OCI-LY3 (cell line): ENCODE data around the gene FRZB.

Experiments
- H2AFZ ChIP-seq: fragments of 200-600, 300-600 bp; shearing (Covaris generic); 2 replicates; pipeline ENCODE4 v1.6.0; 2014; ENCODE audit warnings: antibody characterized with exemption, low read depth, low read length
- H3K27ac ChIP-seq: fragments of 200-600, 300-600 bp; sonication (generic); 2 replicates; pipeline ENCODE4 v1.5.1; 2014; ENCODE audit warnings: mild to moderate bottlenecking, low read length, moderate library complexity, mixed read lengths
- H3K27me3 ChIP-seq: fragments of 200-600, 300-600 bp; sonication (generic); 2 replicates; pipeline ENCODE4 v1.6.1; 2014; ENCODE audit warnings: low read depth, low read length, mixed read lengths
- H3K36me3 ChIP-seq: fragments of 200-600, 300-600 bp; sonication (generic); replicated peaks from 2 replicates; pipeline ENCODE3; 2014; ENCODE audit warnings: low read depth, low read length, mixed read lengths
- H3K4me1 ChIP-seq: fragments of 300-600, 200-600 bp; sonication (generic); 2 replicates; pipeline ENCODE4 v1.6.1; 2014; ENCODE audit warnings: low read length, mixed read lengths
- H3K4me2 ChIP-seq: fragments of 200-600, 300-600 bp; sonication (generic); 2 replicates; pipeline ENCODE4 v1.6.1; 2014; ENCODE audit warnings: low read length, mixed read lengths
- H3K4me3 ChIP-seq: fragments of 300-600, 200-600 bp; sonication (generic); 2 replicates; pipeline ENCODE4 v1.5.1; 2014; ENCODE audit warnings: antibody characterized with exemption, mild to moderate bottlenecking, low read length, moderate library complexity
- H3K79me2 ChIP-seq: fragments of 300-600, 200-600 bp; shearing (Covaris generic); 2 replicates; pipeline ENCODE4 v1.6.1; 2014; ENCODE audit warnings: mild to moderate bottlenecking, low read length, mixed read lengths
- H3K9ac ChIP-seq: fragments of 300-600, 200-600 bp; shearing (Covaris generic); 2 replicates; pipeline ENCODE4 v1.6.0; 2014; ENCODE audit warnings: mild to moderate bottlenecking, low read length, moderate library complexity
- H3K9me3 ChIP-seq: fragments of 200-600, 300-600 bp; shearing (Covaris generic); 2 replicates; pipeline ENCODE4 v1.6.1; 2014; ENCODE audit warnings: low read length, mixed read lengths; ENCODE audit not compliant: insufficient read depth
- H4K20me1 ChIP-seq: fragments of 200-600, 300-600 bp; sonication (generic); 2 replicates; pipeline ENCODE4 v1.6.1; 2016; ENCODE audit warnings: low read length, mixed read lengths; ENCODE audit not compliant: insufficient read depth
- EZH2phosphoT487 ChIP-seq: fragments of 200-600 bp; shearing (Covaris generic); IDR thresholded peaks from 2 replicates; pipeline ENCODE4 v1.6.1; 2018; ENCODE audit warnings: antibody characterized with exemption, mixed run types, low read depth
- TF ChIP-seq, protein P1 (sequence below): fragments of 200-600, 300-600 bp; sonication (generic); IDR thresholded peaks from 2 replicates; pipeline ENCODE4 v1.5.1; 2014; ENCODE audit warnings: antibody characterized with exemption, low read length, low read depth

FRZB gene

DNA sequence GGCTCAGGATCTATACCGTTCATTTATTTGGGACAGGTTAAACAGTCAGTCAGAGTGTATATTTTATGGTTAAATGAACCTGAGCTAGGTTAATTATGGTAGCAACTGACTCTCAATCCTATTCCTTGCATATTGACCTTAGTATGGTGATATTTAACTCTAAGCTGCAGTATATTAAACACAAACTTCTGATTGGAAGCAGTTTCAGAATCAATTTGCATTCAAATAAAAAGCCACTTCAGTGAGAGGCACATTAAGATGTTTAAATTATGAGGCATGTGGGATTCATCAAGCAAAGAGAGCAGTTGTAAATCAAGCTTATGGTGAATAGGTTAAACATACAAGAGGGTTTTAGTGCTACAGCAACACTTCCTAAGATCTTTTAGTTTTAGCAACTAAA is 40.4 kb downstream of the FRZB start:
- no peak overlapping the region for H3K27ac ChIP-seq
- H4K20me1 ChIP-seq, result no peaks in the 10 kb centered on the region
- H3K9me3 ChIP-seq, result no peaks in the 10 kb centered on the region
- H3K9ac ChIP-seq, result no peak overlapping the region
- no peak overlapping the region for H2AFZ ChIP-seq
- no peak for TF ChIP-seq EZH2phosphoT487
- TF ChIP-seq, protein P1, sequence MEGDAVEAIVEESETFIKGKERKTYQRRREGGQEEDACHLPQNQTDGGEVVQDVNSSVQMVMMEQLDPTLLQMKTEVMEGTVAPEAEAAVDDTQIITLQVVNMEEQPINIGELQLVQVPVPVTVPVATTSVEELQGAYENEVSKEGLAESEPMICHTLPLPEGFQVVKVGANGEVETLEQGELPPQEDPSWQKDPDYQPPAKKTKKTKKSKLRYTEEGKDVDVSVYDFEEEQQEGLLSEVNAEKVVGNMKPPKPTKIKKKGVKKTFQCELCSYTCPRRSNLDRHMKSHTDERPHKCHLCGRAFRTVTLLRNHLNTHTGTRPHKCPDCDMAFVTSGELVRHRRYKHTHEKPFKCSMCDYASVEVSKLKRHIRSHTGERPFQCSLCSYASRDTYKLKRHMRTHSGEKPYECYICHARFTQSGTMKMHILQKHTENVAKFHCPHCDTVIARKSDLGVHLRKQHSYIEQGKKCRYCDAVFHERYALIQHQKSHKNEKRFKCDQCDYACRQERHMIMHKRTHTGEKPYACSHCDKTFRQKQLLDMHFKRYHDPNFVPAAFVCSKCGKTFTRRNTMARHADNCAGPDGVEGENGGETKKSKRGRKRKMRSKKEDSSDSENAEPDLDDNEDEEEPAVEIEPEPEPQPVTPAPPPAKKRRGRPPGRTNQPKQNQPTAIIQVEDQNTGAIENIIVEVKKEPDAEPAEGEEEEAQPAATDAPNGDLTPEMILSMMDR, result no peak
- no peaks in the 10 kb centered on the region for H3K36me3 ChIP-seq
- no peak overlapping the region for H3K4me2 ChIP-seq
- H3K79me2 ChIP-seq, result no peaks in the 10 kb centered on the region
- H3K27me3 ChIP-seq, result 0 out of 2 replicates have a peak, but pooled peaks cover 7% of the 10 kb centered on the region
- H3K4me1 ChIP-seq, result no peaks in the 10 kb centered on the region
- H3K4me3 ChIP-seq, result no peak overlapping the region

DNA sequence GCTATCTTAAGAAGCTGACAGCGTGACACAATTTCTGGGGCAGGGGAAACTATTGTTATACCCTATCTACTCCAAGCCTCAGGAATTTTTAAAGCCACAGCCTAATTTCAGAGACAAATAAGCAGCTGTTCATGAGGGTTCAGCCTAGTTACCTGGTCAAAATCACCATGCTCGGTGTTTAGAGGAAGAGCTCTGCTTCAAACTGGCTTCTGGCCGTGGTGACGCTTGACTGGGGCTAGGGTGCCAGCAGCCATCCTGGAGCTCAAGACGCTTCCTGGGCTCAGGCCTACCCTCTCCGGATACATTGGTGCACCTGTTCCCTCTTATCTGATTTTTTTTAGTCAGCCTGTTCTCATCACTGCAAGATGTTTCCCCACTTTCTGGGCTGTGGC is 41.7 kb downstream of the FRZB start:
- Histone ChIP-seq H3K9me3 (no peaks in the 10 kb centered on the region), H3K9ac (no peak overlapping the region), H3K4me2 (no peak overlapping the region), H3K36me3 (no peaks in the 10 kb centered on the region), H3K4me3 (no peak overlapping the region), H3K27ac (no peak overlapping the region), H2AFZ (no peak overlapping the region), H3K4me1 (no peaks in the 10 kb centered on the region), H4K20me1 (no peaks in the 10 kb centered on the region), H3K27me3 (0 out of 2 replicates have a peak, but pooled peaks cover 7% of the 10 kb centered on the region), H3K79me2 (no peaks in the 10 kb centered on the region)
- TF ChIP-seq, protein P1, result no peak
- no peak for TF ChIP-seq EZH2phosphoT487

GRCh38 chr2:182824056-182824766 is 42.2 kb downstream of the FRZB start:
- Histone ChIP-seq H3K27ac (no peak overlapping the region), H3K79me2 (no peaks in the 10 kb centered on the region), H3K4me3 (no peak overlapping the region), H3K4me1 (no peaks in the 10 kb centered on the region), H3K9ac (no peak overlapping the region), H3K9me3 (no peaks in the 10 kb centered on the region), H4K20me1 (no peaks in the 10 kb centered on the region), H3K36me3 (no peaks in the 10 kb centered on the region), H3K4me2 (no peak overlapping the region), H2AFZ (no peak overlapping the region), H3K27me3 (0 out of 2 replicates have a peak, but pooled peaks cover 7% of the 10 kb centered on the region)
- TF ChIP-seq EZH2phosphoT487, result no peak
- TF ChIP-seq, protein P1, result no peak

GRCh38 chr2:182822733-182823132 is 43.7 kb downstream of the FRZB start:
- no peaks in the 10 kb centered on the region for H4K20me1 ChIP-seq
- no peak overlapping the region for H3K9ac ChIP-seq
- no peaks in the 10 kb centered on the region for H3K79me2 ChIP-seq
- H3K9me3 ChIP-seq, result no peaks in the 10 kb centered on the region
- TF ChIP-seq, protein P1, result no peak
- TF ChIP-seq EZH2phosphoT487, result no peak
- no peak overlapping the region for H3K27ac ChIP-seq
- 0 out of 2 replicates have a peak, but pooled peaks cover 7% of the 10 kb centered on the region for H3K27me3 ChIP-seq
- H2AFZ ChIP-seq, result no peak overlapping the region
- H3K4me2 ChIP-seq, result no peak overlapping the region
- no peaks in the 10 kb centered on the region for H3K4me1 ChIP-seq
- H3K4me3 ChIP-seq, result no peak overlapping the region
- no peaks in the 10 kb centered on the region for H3K36me3 ChIP-seq
